Gastroesophageal sphincter (tissue), 3 donors: ENCODE results near the gene SENP7.

Source experiments
- EP300 ChIP-seq: sonication (generic); formaldehyde crosslinking; IDR thresholded peaks from one replicate; pipeline ENCODE4 v1.6.1; 2017; ENCODE audit warnings: antibody characterized with exemption, mild to moderate bottlenecking
- POLR2A ChIP-seq, 2 donors: fragments of 450-650 bp; IDR thresholded peaks; one replicate each; pipeline ENCODE4 v1.6.1; 2017; ENCODE audit warnings: antibody characterized with exemption in 2 of 2, mild to moderate bottlenecking in 2 of 2, moderate library complexity in 1 of 2
- TF ChIP-seq, protein P1 (sequence below), 4 experiments: fragments of 200-600 bp in 2 of 4; fragments of 450-650 bp in 2 of 4; sonication (generic) in 1 of 4; IDR thresholded peaks; one replicate each; pipeline ENCODE4 v1.5.1; 2017 to 2019; ENCODE audit warnings: antibody characterized with exemption in 4 of 4, mild to moderate bottlenecking in 2 of 4, moderate library complexity in 2 of 4

DNA sequence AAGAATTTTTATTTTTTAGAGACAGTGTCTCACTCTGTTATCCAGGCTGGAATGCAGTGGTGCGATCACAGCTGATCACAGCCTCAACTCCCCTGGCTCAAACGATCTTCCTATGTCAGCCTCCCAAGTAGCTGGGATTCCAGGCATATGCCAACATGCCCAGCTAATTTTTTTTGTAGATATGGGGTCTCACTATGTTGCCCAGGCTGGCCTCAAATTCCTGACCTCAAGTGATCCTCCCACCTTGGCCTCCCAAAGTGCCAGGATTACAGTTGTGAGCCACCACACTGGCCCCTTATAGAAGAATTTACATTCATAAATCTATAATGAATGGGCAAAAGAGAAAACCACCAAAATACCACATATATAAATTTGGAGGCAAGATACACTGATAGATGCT, 15.2 kb downstream of the SENP7 start:
- no peak for TF ChIP-seq EP300
- TF ChIP-seq POLR2A (IDR thresholded peaks at IDR 0.05): no peak
- TF ChIP-seq, protein P1, sequence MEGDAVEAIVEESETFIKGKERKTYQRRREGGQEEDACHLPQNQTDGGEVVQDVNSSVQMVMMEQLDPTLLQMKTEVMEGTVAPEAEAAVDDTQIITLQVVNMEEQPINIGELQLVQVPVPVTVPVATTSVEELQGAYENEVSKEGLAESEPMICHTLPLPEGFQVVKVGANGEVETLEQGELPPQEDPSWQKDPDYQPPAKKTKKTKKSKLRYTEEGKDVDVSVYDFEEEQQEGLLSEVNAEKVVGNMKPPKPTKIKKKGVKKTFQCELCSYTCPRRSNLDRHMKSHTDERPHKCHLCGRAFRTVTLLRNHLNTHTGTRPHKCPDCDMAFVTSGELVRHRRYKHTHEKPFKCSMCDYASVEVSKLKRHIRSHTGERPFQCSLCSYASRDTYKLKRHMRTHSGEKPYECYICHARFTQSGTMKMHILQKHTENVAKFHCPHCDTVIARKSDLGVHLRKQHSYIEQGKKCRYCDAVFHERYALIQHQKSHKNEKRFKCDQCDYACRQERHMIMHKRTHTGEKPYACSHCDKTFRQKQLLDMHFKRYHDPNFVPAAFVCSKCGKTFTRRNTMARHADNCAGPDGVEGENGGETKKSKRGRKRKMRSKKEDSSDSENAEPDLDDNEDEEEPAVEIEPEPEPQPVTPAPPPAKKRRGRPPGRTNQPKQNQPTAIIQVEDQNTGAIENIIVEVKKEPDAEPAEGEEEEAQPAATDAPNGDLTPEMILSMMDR (IDR thresholded peaks at IDR 0.05): no peak
